HG03196 (cell line): ENCODE measurements around the gene MAN1A1.

ENCODE experiments used
- ATAC-seq: cut with Tn5 transposase; IDR thresholded peaks from one replicate; pipeline ENCODE4 v1.9.1; 2021; ENCODE audit not compliant: unreplicated experiment

The MAN1A1 gene

GRCh38 chr6:119205911-119206618 lies 143.5 kb downstream of the MAN1A1 start:
- peak; percentile 94 for ATAC-seq

- no peak for ATAC-seq
These were observed 144.8 kb downstream of the MAN1A1 start for GRCh38 chr6:119204719-119205118.

GRCh38 chr6:119201480-119201879 lies 148.1 kb downstream of the MAN1A1 start:
- no peak for ATAC-seq

- no peak for ATAC-seq
These were observed 148.9 kb downstream of the MAN1A1 start for GRCh38 chr6:119200512-119201175.

- ATAC-seq = no peak
These were observed 152.3 kb downstream of the MAN1A1 start for GRCh38 chr6:119197271-119197670.

- no peak for ATAC-seq
These were observed 152.8 kb downstream of the MAN1A1 start for GRCh38 chr6:119196715-119197114.

- no peak for ATAC-seq
These were observed 153.7 kb downstream of the MAN1A1 start for GRCh38 chr6:119195848-119196247.

- no peak for ATAC-seq
These were observed 154.4 kb downstream of the MAN1A1 start for GRCh38 chr6:119195204-119195603.

- ATAC-seq = no peak
These were observed 155.9 kb downstream of the MAN1A1 start for GRCh38 chr6:119193707-119194106.

- no peak for ATAC-seq
These were observed 157.4 kb downstream of the MAN1A1 start for GRCh38 chr6:119192200-119192599.

GRCh38 chr6:119190176-119190575 lies 159.4 kb downstream of the MAN1A1 start:
- no peak for ATAC-seq

GRCh38 chr6:119189498-119189897 lies 160.1 kb downstream of the MAN1A1 start:
- ATAC-seq = no peak

- ATAC-seq = no peak
These were observed 162.0 kb downstream of the MAN1A1 start for GRCh38 chr6:119187596-119187995.

- no peak for ATAC-seq
These were observed 163.1 kb downstream of the MAN1A1 start for GRCh38 chr6:119186490-119186889.

- no peak for ATAC-seq
These were observed 165.4 kb downstream of the MAN1A1 start for GRCh38 chr6:119184008-119184648.

- no peak for ATAC-seq
These were observed 166.1 kb downstream of the MAN1A1 start for GRCh38 chr6:119183457-119183856.

- no peak for ATAC-seq
These were observed 166.7 kb downstream of the MAN1A1 start for GRCh38 chr6:119182875-119183274.

- no peak for ATAC-seq
These were observed 167.3 kb downstream of the MAN1A1 start for GRCh38 chr6:119182216-119182803.

- ATAC-seq = no peak
These were observed 168.5 kb downstream of the MAN1A1 start for GRCh38 chr6:119181046-119181445.

GRCh38 chr6:119179842-119180241 lies 169.7 kb downstream of the MAN1A1 start:
- no peak for ATAC-seq

GRCh38 chr6:119179062-119179461 lies 170.5 kb downstream of the MAN1A1 start:
- ATAC-seq = no peak

- ATAC-seq = no peak
These were observed 173.1 kb downstream of the MAN1A1 start for GRCh38 chr6:119176445-119176844.
